Naive thymus-derived CD4-positive, alpha-beta T cell (primary cell): ENCODE data around the gene ANO3. TPM values are rescaled to one million over a fixed set of nuclear protein-coding genes. Genes with fewer than 3 reads are reported as not detected.

Experiments
- ATAC-seq: fragments of 150-1000 bp; cut with Tn5 transposase; 2 replicates; pipeline ENCODE4 v1.10.0; 2021; ENCODE audit warnings: mild to moderate bottlenecking, moderate library complexity
- CTCF ChIA-PET: fragments of 350-600 bp; sonication (Branson Sonifier 250); formaldehyde crosslinking; loops from one replicate; lab custom pipeline; 2021; ENCODE audit warnings: antibody characterized with exemption; lab: Charles Lee
- POLR2A ChIA-PET: fragments of 350-600 bp; sonication (Branson Sonifier 250); formaldehyde crosslinking; loops from one replicate; lab custom pipeline; 2021; ENCODE audit warnings: antibody characterized with exemption, inconsistent platforms; lab: Charles Lee
- DNase-seq, 9 donors: peaks; one replicate each; pipeline versions ENCODE4 v3.0.0 to v3.0.0-alpha.2; 2020 to 2022; ENCODE audit warnings: mixed read lengths in 1 of 9
- H3K27ac ChIP-seq: one replicate; pipeline ENCODE4 v1.7.0; 2013; ENCODE audit warnings: mild to moderate bottlenecking, low read depth, low read length, moderate library complexity
- H3K27me3 ChIP-seq, 2 donors: one replicate each; pipeline ENCODE4 v1.7.0; 2013; ENCODE audit warnings: low read length in 2 of 2, mild to moderate bottlenecking in 2 of 2, moderate library complexity in 2 of 2; ENCODE audit not compliant: control insufficient read depth in 2 of 2, insufficient read depth in 2 of 2
- H3K36me3 ChIP-seq, 3 experiments: 1 replicate in 2 of 3; 2 replicates in 1 of 3; pipeline ENCODE4 v1.7.0; 2013; ENCODE audit warnings: low read length in 3 of 3, mild to moderate bottlenecking in 3 of 3, moderate library complexity in 1 of 3; ENCODE audit not compliant: insufficient read depth in 3 of 3, control insufficient read depth in 2 of 3
- H3K4me1 ChIP-seq, 2 donors: one replicate each; pipeline ENCODE4 v1.7.0; 2013; ENCODE audit warnings: low read length in 2 of 2, mild to moderate bottlenecking in 2 of 2, moderate library complexity in 1 of 2; ENCODE audit not compliant: control insufficient read depth in 2 of 2, insufficient read depth in 2 of 2
- H3K4me3 ChIP-seq: 2 replicates; pipeline ENCODE4 v1.7.0; 2013; ENCODE audit warnings: mild to moderate bottlenecking, low read length
- H3K9me3 ChIP-seq, 3 experiments: 1 replicate in 2 of 3; 2 replicates in 1 of 3; pipeline ENCODE4 v1.7.0; 2013; ENCODE audit warnings: low read length in 3 of 3; ENCODE audit not compliant: control insufficient read depth in 2 of 3
- H3K27ac Mint-ChIP-seq, 9 donors: one replicate each; pipeline ENCODE4 v1.8.0; 2020 to 2022; ENCODE audit warnings: mixed read lengths in 9 of 9, mild to moderate bottlenecking in 8 of 9, moderate library complexity in 5 of 9, inconsistent platforms in 2 of 9
- H3K27me3 Mint-ChIP-seq, 5 donors: one replicate each; pipeline ENCODE4 v1.8.0; 2021 to 2022; ENCODE audit warnings: mixed read lengths in 5 of 5, mild to moderate bottlenecking in 1 of 5
- H3K36me3 Mint-ChIP-seq, 5 donors: one replicate each; pipeline ENCODE4 v1.8.0; 2020 to 2022; ENCODE audit warnings: mixed read lengths in 5 of 5, mild to moderate bottlenecking in 3 of 5, inconsistent platforms in 1 of 5
- H3K4me1 Mint-ChIP-seq, 7 donors: one replicate each; pipeline ENCODE4 v1.8.0; 2020 to 2022; ENCODE audit warnings: mixed read lengths in 7 of 7, mild to moderate bottlenecking in 3 of 7, inconsistent platforms in 1 of 7
- H3K4me3 Mint-ChIP-seq, 10 donors: one replicate each; pipeline ENCODE4 v1.8.0; 2020 to 2022; ENCODE audit warnings: mild to moderate bottlenecking in 10 of 10, mixed read lengths in 10 of 10, moderate library complexity in 6 of 10, inconsistent platforms in 2 of 10
- H3K9me3 Mint-ChIP-seq, 11 donors: one replicate each; pipeline ENCODE4 v1.8.0; 2020 to 2022; ENCODE audit warnings: mixed read lengths in 11 of 11, mild to moderate bottlenecking in 4 of 11, inconsistent platforms in 1 of 11, moderate library complexity in 1 of 11
- intact Hi-C, 2 donors: fragments of 100-400 bp; cut with micrococcal nuclease; formaldehyde crosslinking; loops; one replicate each; pipeline ENCODE4 v1.15.1; 2023
- polyA plus RNA-seq, 2 donors: library from polyadenylated mRNA; unstranded; fragments of 300-500 nt; fragmentation: Illumina TruSeq; gene quantifications; one replicate each; pipeline ENCODE4 v1.2.3, GENCODE V29; 2021
- total RNA-seq, 6 experiments: library from RNA in 5 of 6; stranded (reverse) in 5 of 6; gene quantifications; 1 replicate in 5 of 6; 2 replicates in 1 of 6; pipeline ENCODE4 v1.2.3 and lab custom pipeline; 2021 to 2026

The ANO3 gene
- total and polyA plus RNA-seq, 7 experiments from 2014 or later = not detected

DNA sequence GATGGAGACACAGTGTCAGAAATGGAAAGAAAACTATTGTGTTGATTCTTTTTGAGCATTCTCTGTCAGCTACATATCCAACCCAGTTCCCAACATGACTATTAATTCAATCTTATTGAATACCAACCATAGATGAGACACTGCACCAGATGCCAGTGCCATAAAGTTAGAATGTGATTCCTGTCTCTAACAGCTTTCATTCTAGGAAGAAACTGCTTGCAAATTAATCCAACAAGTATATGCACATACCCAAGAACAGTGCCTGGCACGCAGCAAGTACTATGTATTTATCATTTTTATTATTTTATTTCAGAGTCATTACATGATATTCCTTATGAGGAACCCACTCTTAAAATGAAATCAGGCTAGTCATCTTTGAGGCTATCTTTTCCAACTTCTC is 355.4 kb downstream of the ANO3 start:
- ChIA-PET POLR2A (no interaction called here), CTCF (no interaction called here)
- no peaks in the 10 kb centered on the region for H3K4me1 Mint-ChIP-seq
- H3K27ac ChIP-seq = no peak overlapping the region
- H3K4me3 ChIP-seq = no peak overlapping the region
- no peak overlapping the region for H3K27ac Mint-ChIP-seq
- peaks cover 0 to 7% (median 0%) of the 10 kb centered on the region in 11 donors for H3K9me3 Mint-ChIP-seq
- no peaks in the 10 kb centered on the region for H3K36me3 ChIP-seq
- no peaks in the 10 kb centered on the region for H3K4me1 ChIP-seq
- H3K36me3 Mint-ChIP-seq = no peaks in the 10 kb centered on the region
- no peaks in the 10 kb centered on the region for H3K27me3 ChIP-seq
- no peak overlapping the region for H3K4me3 Mint-ChIP-seq
- DNase-seq (no peak), ATAC-seq (no peak)
- intact Hi-C loops = no loop called here
- H3K9me3 ChIP-seq = no peaks in the 10 kb centered on the region
- H3K27me3 Mint-ChIP-seq = no peaks in the 10 kb centered on the region

DNA sequence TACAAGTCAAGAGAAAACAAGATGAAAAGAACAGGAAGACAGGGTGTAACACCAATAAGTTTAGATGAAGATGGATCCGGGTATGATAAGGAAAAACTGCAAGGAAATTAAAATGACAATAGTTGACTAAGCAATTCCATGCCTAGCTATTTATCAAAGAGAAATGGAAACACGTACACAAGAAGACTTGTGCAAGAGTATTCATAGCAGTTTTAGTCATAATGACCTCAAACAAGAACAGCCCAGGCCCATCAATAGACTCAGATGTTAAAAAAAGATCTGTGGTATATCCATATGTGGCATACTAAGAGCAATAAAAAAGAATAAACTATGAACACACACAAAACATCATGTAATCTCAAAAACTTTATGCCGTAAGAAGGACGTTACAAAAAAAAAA is 356.8 kb downstream of the ANO3 start:
- intact Hi-C loops = no loop called here
- H3K27ac Mint-ChIP-seq = no peak overlapping the region

DNA sequence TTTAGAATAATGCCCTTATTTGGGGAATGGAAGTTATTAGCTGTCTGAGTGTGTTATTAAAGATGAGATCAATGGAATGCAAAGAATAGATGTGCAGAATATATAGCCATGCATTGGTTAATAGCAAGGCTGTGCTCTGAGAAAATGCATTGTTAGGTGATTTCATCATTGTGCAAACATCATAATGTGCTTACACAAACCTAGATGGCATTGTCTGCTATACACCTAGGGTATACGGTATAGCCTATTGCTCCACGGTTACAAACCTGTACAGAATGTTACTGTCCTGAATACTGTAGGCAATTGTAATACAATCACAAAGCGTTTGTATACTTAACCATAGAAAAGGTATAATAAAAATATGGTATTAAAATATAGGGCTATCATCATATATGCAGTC is 364.4 kb downstream of the ANO3 start:
- Mint-ChIP-seq H3K27me3 (no peaks in the 10 kb centered on the region), H3K27ac (no peak overlapping the region), H3K4me3 (no peak overlapping the region), H3K9me3 (peaks cover 0 to 4% (median 0%) of the 10 kb centered on the region in 11 donors), H3K36me3 (no peaks in the 10 kb centered on the region), H3K4me1 (no peaks in the 10 kb centered on the region)
- Histone ChIP-seq H3K9me3 (no peaks in the 10 kb centered on the region), H3K4me1 (no peaks in the 10 kb centered on the region), H3K27ac (no peak overlapping the region), H3K36me3 (no peaks in the 10 kb centered on the region), H3K4me3 (no peak overlapping the region), H3K27me3 (no peaks in the 10 kb centered on the region)
- CTCF ChIA-PET = no interaction called here
- no peak for DNase-seq
- POLR2A ChIA-PET = no interaction called here
- no peak for ATAC-seq
- intact Hi-C loops = no loop called here

More for the DNA sequence above, 356.8 kb downstream of the ANO3 start:
- CTCF ChIA-PET = no interaction called here
- Histone ChIP-seq H3K27me3 (no peaks in the 10 kb centered on the region), H3K9me3 (no peaks in the 10 kb centered on the region), H3K4me1 (no peaks in the 10 kb centered on the region), H3K27ac (no peak overlapping the region), H3K4me3 (no peak overlapping the region), H3K36me3 (no peaks in the 10 kb centered on the region)
- ATAC-seq (no peak), DNase-seq (no peak)
- POLR2A ChIA-PET = no interaction called here
- H3K27me3 Mint-ChIP-seq = no peaks in the 10 kb centered on the region
- no peak overlapping the region for H3K4me3 Mint-ChIP-seq
- H3K4me1 Mint-ChIP-seq = no peaks in the 10 kb centered on the region
- peaks cover 0 to 7% (median 0%) of the 10 kb centered on the region in 11 donors for H3K9me3 Mint-ChIP-seq
- H3K36me3 Mint-ChIP-seq = no peaks in the 10 kb centered on the region

GRCh38 chr11:26698224-26698623 is 366.3 kb downstream of the ANO3 start:
- H3K36me3 Mint-ChIP-seq = no peaks in the 10 kb centered on the region
- H3K9me3 Mint-ChIP-seq = peaks cover 0 to 4% (median 0%) of the 10 kb centered on the region in 11 donors
- H3K27me3 ChIP-seq = no peaks in the 10 kb centered on the region
- DNase-seq (no peak), ATAC-seq (no peak)
- POLR2A ChIA-PET = no interaction called here
- H3K4me3 ChIP-seq = no peak overlapping the region
- intact Hi-C loops = no loop called here
- H3K4me1 ChIP-seq = no peaks in the 10 kb centered on the region
- H3K27ac ChIP-seq = no peak overlapping the region
- no peak overlapping the region for H3K27ac Mint-ChIP-seq
- no peak overlapping the region for H3K4me3 Mint-ChIP-seq
- H3K36me3 ChIP-seq = no peaks in the 10 kb centered on the region
- H3K9me3 ChIP-seq = no peaks in the 10 kb centered on the region
- H3K4me1 Mint-ChIP-seq = no peaks in the 10 kb centered on the region
- CTCF ChIA-PET = no interaction called here
- no peaks in the 10 kb centered on the region for H3K27me3 Mint-ChIP-seq

DNA sequence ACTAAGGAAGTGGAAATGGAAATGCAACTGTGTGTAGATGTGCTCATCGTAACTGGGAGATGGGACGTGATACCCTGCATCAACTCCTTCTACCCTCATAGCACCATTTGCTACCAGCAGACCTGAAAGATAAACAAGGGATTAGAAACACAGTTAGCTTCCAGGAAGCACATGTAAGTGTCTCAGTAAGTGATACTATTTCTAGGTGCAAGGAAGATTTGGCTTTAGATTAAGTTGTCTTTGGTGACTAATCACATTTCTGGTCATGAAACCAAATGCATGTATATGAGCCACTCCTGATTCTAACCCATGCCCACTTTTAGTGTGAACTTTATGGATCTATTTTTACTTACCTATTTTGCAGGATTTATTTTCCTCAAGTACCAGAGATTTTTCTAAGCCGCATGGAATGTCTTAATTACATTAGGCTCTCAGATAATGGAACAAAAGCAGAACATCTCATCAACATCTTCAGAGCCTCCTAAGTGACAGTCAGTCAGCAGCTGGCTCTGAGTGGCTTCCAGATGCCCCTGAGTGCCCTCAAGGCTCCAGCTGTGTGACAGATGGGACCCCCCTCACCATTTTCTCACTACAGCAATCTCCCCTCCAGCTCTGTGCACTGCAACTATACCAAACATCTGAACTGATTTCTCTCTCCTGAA is 368.8 kb downstream of the ANO3 start:
- no peak overlapping the region for H3K4me3 Mint-ChIP-seq
- ATAC-seq (no peak), DNase-seq (no peak)
- peaks cover 0 to 15% (median 0%) of the 10 kb centered on the region in 11 donors for H3K9me3 Mint-ChIP-seq
- POLR2A ChIA-PET = no interaction called here
- intact Hi-C loops = no loop called here
- H3K4me1 Mint-ChIP-seq = no peaks in the 10 kb centered on the region
- H3K27ac ChIP-seq = no peak overlapping the region
- no peaks in the 10 kb centered on the region for H3K36me3 ChIP-seq
- H3K27me3 ChIP-seq = no peaks in the 10 kb centered on the region
- no peaks in the 10 kb centered on the region for H3K36me3 Mint-ChIP-seq
- CTCF ChIA-PET = no interaction called here
- H3K9me3 ChIP-seq = no peaks in the 10 kb centered on the region
- H3K4me3 ChIP-seq = no peak overlapping the region
- H3K4me1 ChIP-seq = no peaks in the 10 kb centered on the region
- H3K27ac Mint-ChIP-seq = no peak overlapping the region
- no peaks in the 10 kb centered on the region for H3K27me3 Mint-ChIP-seq

- H3K27ac ChIP-seq = no peak overlapping the region
- H3K27me3 Mint-ChIP-seq = no peaks in the 10 kb centered on the region
- ATAC-seq (no peak), DNase-seq (no peak)
- intact Hi-C loops = no loop called here
- H3K4me3 ChIP-seq = no peak overlapping the region
- no peaks in the 10 kb centered on the region for H3K4me1 Mint-ChIP-seq
- no peaks in the 10 kb centered on the region for H3K36me3 ChIP-seq
- no peak overlapping the region for H3K27ac Mint-ChIP-seq
- no peaks in the 10 kb centered on the region for H3K27me3 ChIP-seq
- H3K4me1 ChIP-seq = no peaks in the 10 kb centered on the region
- H3K4me3 Mint-ChIP-seq = no peak overlapping the region
- POLR2A ChIA-PET = no interaction called here
- peaks cover 0 to 17% (median 1%) of the 10 kb centered on the region in 11 donors for H3K9me3 Mint-ChIP-seq
- no peaks in the 10 kb centered on the region for H3K36me3 Mint-ChIP-seq
- CTCF ChIA-PET = no interaction called here
- no peaks in the 10 kb centered on the region for H3K9me3 ChIP-seq
Observed at GRCh38 chr11:26702406-26702805, 370.5 kb downstream of the ANO3 start.

DNA sequence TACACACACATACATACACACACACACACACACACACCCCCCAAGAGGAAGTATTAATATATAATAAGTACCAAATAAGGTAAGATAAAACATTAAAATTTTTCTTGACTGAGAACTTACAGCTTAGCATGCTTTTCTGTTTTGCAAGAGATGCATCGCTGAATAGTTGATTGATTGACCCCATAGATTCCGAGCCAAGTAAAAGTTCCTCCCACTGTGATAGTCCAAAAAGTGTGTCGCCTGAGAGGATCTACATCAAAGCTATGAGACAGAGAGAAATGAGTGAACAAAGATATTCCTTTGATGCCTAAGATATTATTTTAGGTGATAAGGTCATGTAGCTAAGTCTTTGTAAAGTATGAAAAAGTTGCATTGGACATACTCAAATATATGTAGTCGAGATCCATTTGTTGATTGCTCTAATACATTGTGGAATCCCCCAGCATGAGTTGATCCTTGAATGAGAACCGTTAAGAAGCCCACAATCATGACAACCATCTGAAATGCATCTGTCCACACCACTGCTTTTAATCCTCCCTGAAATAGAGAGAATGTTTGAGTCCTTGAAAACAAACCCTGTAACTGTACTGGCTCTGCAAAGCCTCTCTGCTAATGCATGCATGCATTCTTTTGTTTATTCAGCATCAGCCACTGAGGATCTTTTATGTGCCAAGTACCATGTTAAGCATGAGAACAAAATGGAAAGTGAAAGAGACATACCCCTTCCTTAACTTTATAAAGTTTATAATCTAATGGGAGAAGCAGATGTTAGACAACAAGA is 371.7 kb downstream of the ANO3 start:
- Histone ChIP-seq H3K4me1 (no peaks in the 10 kb centered on the region), H3K27ac (no peak overlapping the region), H3K36me3 (no peaks in the 10 kb centered on the region), H3K27me3 (no peaks in the 10 kb centered on the region), H3K4me3 (no peak overlapping the region), H3K9me3 (no peaks in the 10 kb centered on the region)
- intact Hi-C loops = loop anchor here in 1 of 2 donors (1.0 kb wide), 1 partner anchor 45 kb away; no protein-coding TSS in a partner anchor
- Mint-ChIP-seq H3K9me3 (peaks cover 0 to 18% (median 0%) of the 10 kb centered on the region in 11 donors), H3K36me3 (no peaks in the 10 kb centered on the region), H3K4me3 (no peak overlapping the region), H3K27ac (no peak overlapping the region), H3K27me3 (no peaks in the 10 kb centered on the region), H3K4me1 (no peaks in the 10 kb centered on the region)
- POLR2A ChIA-PET = no interaction called here
- CTCF ChIA-PET = no interaction called here
- no peak for ATAC-seq
- no peak for DNase-seq
